Epidermal melanocyte (primary cell): ENCODE measurements around the gene KDM8.

Experiments
- DNase-seq: peaks from one replicate; pipeline ENCODE4 v3.0.0; 2011; ENCODE audit warnings: low spot score; ENCODE audit not compliant: insufficient read length

KDM8 gene

DNA sequence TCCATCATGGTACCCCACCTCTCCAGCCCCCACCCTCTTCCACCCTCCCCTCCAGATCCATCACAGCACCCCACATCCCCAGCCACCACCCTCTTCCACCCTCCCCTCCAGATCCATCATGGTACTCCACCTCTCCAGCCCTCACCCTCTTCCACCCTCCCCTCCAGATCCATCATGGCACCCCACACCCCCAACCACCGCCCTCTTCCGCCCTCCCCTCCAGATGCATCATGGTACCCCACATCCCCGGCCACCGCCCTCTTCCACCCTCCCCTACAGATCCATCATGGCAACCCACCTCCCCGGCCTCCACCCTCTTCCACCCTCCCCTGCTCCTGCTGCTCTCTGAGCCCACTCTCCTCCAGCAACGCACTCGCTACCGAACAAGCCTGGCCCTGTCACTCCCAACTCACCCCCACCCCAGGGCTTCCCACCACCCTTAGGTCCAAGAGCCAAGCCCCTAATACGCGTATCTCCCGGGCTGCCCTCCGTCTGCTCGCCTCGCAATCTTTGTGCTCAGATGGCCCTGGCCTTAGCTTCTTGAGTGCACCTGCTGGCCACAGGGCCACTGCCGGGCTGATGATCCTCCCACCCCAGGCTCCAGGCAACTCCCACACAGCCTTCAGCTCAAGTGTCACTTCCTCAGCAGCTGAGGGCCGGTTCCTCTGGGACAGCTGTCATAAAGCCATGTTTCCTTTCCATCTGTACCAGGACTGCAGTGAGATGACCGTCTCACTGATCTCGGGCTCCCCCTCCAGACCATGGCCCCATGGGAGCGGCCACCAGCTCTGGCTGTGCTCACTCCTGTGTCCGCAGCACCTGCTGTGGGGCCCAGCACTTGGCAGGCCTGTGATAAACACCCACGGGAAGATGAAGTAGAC, 25.5 kb downstream of the KDM8 start:
- no peak for DNase-seq

DNA sequence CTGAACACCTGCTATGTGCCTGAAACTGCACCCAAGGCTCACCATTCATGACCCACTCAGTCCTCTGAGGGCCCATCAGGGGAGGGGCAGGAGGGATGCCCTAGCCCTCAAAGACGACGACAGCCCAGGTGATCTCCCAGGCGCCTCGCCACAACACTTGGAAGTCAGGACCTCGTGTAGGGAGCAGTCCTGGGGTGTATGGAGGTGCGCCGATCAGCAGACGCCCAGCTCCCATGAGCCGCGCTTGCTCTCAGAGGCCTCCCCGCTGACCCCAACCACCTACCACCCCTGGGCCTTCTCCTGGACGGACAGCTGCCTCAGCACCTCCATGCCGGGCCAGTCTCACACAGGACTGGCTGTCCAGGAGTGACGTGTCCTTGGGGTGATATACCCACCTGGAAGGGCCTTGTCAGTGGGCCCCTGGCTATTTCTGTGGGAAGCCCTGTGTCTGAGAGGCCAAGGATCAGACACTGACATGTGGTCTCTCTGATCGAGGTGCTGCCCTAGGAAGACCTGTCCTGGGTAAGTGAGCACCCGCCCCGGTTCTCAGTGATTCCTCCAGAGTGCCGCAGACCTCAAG, 26.7 kb downstream of the KDM8 start:
- no peak for DNase-seq

DNA sequence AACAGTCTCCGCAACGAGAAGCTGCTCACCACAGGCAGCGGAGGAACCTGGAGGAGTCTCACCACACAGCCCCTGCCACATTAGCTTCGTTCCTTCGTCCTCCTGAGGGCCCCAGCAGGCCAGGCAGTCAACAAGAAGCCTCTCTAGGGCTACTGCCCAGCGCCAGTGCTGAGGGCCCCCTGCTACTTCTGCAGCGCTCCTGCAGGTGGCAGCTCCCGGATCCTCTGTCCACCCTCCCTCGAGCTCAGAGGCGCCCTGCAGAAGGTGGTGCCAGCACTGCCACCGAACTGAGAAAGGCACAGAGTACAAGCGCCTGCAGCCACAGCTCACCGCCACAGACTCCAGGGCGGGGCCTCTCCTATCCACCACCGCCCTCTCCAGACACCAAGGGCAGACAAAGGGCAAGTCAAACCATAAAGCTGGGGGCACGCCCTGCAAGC, 27.3 kb downstream of the KDM8 start:
- no peak for DNase-seq

DNA sequence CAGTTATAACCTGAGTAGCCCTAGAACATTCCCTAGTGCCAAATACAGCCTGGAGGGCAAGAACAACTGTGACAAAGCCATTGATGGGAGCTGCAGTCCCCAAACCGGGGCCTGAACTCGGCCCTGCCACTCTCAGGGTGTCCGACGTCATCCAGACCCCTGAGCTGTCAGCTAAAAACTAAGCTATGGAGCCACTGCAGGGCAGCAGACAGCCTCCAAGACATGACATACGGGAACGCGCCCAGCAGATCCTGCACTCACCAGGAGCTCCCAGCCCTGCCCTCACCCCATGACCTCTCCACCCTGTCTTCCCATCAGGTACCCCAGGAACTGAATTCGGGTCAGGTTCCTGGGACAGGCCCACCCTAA, 28.4 kb downstream of the KDM8 start:
- DNase-seq, result no peak

DNA sequence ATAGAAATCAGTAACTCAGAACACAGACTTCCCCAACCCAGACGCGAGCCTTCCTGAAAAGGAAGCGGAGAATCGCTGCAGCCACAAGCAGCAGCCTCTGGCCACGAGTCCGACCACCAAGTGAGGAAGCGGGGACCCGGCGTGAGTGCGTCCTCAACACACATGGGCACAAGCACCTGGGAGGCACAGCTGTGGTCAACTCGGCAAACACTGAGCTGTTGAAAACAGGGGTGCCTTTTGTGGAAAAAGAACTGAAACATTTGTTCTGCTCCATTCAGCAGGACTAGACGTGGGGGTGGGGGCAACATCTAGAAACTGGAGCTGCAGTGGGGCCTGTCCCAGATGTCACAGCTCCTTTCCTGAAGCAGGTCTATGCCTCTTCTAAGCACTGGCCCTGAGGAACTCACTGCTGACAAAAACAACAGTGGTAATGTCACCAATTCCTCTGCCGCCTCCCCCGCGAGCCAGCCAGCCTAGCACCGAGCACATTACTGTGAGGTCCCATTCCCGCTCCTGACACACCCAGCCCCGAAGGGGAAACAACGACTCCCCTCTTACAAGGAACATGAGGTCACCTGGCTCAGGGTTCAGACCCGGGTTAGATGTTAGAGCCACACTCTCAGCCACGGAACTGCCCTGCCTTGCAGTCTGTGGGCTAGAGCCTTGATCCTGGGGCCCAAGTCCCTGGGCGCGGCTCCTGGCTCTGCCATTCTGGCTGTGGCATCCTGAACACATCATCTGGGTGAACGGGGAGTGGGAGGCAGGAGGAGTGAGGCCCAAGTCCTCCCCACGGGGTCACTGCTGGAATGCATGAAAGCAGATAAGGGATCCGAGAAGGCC, 29.0 kb downstream of the KDM8 start:
- DNase-seq, result no peak

DNA sequence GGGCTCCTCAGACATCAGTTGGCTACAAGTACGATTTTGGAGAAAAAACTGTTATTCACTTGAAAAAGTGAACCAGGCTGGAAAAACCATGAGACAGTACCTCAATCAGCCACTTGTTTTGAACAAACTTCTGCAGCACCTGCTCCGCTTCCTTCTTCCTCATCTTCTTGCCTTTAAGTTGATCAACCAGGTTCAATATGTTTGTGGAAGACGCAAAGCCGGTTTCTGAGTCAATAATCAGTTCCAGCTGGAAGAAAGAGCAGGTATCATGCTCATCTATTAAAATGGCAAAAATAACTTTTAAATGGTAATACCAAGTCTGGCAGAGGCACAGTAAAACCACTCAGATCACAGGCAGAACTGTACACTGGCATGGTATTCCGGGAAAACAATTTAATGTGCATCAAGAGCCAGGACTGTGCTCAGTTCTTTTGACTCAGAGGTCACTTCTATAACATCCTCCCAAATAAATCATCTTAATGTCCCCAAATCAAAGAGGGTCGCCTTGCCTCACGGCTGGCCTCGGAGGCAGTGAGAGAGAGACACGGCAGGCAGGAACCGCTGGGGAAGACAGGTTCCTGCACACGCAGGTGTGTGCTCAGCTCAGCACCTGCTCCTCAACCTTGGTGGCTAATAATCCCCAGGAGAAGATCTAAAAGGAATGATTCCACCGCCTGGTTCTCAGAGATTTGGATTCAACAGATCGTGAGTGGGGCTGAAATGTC, 29.7 kb downstream of the KDM8 start:
- no peak for DNase-seq

DNA sequence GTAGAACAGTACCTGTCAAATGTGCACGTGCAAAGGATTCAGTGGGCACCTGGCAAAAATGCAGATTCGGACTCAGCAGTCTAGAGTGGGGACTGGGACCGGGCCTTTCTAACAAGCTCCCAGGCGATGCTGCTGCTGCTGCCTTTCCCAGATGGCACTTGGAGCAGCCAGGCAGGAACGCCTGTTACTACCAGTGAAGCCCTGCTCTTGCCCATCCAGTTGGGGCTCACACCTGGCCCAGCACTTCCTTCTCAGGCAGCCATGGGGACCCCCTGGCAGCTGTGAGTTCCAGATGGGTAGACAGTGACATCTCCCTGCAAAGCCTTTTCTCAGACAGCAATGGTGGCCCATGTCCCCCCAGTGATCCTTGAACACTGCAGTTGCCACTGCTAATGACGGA, 30.4 kb downstream of the KDM8 start:
- DNase-seq, result no peak

DNA sequence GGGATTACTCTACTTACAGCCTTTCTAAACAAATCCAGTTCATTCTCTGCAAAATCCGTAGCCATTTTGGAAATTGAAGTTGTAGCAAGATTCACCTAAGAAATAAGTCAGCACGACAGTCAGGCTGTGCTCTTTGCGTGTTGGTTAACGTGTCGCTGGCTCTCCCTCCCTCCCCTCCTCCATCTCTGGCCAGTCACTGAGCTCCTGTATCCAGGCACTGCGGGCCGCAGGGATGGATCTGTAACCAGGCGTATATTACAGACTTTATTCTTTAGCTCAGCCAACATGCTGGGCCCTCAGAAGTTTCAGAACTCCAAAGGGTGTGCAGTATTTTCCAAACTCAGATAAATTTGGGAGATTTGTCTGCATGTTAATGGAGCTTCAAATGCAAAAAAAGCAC, 30.8 kb downstream of the KDM8 start:
- DNase-seq, result no peak

DNA sequence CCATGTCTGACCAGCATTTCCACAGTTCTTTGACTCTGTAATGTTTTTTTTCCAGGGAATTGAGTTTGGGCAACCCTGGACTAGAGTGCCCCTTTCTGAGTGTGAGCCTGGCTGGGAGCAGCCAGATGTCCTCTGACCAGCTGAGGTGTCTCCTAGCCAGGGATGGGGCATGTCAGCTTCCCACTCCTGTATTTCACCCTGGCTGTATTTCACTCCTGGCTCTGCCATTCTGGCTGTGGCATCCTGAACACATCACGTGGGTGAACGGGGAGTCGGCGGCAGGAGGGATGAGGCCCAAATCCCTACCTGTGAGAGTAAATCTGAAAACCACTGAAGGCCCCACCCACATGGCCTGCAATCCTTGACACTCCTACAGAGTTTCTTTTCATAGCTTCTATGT, 31.3 kb downstream of the KDM8 start:
- no peak for DNase-seq

DNA sequence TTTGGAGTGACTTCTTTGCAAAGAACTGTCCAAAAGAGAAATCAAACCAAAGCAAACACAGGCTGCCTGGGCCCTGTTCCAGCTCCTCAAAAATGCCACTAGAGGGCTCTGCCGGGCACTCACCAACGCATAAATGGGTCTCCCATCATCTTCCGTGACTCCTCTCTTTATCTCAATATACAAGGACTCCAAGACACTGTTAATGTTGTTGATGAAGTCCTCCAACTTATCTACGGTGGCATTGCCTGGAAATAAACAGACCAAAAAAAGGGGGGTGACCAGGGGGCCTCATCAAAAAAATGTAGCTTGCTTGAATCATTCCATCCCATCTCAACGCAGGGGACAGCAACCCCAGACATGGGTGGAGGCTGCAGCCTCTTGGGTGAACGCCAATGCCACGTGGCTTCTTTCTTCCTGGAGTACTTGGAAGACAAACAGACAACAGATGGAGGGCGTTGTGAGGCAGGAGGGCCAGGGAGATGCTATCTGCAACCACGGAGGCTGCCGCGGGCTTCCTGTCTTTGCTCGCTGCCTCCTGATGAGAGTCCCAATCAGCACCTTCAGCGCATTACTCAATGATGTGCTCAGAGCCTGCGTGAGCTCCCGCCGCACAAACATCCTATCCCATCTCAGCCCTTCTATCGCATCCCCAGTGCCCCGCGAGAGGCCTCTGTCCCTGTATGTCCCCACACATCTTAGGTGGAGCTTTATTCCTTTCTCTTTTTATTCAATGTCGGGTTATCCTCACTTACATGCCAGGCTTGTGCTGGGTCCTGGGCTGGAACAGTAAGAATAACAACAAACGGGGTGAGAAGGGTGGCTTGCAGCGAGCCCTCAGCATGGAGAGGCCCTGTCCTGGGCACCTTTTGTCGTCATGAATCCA, 32.0 kb downstream of the KDM8 start:
- peak; percentile 44 for DNase-seq

GRCh38 chr16:27235938-27236245, 32.6 kb downstream of the KDM8 start:
- no peak for DNase-seq

DNA sequence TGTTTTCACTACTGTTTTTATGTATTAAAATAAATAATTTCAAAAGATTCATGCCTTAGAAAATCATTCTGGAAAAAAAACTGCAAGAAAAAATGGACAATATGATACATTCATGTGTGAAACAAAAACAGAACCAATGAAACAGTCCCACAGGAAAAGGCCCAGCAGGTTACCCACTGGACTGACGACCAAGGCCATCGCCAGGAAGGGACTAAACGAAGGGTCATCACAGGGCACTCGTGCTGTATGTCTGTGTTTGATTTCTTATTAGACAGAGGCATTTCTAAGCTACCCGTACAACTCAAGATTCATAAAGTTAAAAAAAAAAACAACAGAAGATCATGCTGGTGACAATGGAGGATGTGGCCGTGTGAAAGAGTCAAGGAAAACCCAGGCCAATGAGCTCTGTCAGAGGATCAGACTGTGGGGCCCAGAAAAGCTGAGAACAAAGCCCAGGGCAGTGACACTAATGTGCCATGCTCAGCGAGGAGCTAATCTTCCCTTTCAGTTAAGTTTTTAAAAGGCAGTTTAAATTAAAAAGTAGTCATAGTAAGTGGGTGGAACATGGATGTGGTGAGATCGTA, 33.4 kb downstream of the KDM8 start:
- DNase-seq, result no peak

- DNase-seq, result no peak
These were observed 34.1 kb downstream of the KDM8 start for GRCh38 chr16:27237219-27238015.

DNA sequence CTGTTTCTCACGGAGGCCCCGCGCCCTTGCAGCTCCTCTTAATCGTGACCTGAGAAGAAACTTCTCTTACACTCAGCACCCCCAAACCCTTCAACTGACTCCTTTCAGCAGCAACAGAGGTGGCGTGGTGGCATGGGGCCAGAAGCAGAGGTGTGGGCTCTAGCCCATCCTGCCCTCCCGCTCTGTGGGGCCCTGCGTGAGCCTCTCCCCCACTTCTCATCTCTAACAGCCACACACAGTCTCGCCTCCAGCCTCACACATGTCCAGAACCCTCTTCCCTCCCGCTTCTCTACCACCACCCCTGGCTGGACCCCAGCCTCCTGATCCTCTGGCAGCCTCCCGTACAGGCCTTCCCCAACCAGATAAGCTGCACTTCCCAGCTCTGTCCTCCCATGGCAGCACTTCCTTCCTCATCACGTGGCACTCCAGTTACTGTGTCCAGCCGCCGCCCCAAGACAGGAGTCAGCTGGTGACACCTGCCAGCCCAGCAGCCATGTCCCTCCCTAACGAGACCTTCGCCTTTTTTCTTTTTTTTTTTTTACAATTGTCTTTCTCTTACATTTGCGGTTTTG, 34.8 kb downstream of the KDM8 start:
- no peak for DNase-seq

GRCh38 chr16:27238591-27238990, 35.3 kb downstream of the KDM8 start:
- no peak for DNase-seq

GRCh38 chr16:27239026-27239425, 35.7 kb downstream of the KDM8 start:
- DNase-seq, result no peak

GRCh38 chr16:27239906-27240655, 36.8 kb downstream of the KDM8 start:
- no peak for DNase-seq

DNA sequence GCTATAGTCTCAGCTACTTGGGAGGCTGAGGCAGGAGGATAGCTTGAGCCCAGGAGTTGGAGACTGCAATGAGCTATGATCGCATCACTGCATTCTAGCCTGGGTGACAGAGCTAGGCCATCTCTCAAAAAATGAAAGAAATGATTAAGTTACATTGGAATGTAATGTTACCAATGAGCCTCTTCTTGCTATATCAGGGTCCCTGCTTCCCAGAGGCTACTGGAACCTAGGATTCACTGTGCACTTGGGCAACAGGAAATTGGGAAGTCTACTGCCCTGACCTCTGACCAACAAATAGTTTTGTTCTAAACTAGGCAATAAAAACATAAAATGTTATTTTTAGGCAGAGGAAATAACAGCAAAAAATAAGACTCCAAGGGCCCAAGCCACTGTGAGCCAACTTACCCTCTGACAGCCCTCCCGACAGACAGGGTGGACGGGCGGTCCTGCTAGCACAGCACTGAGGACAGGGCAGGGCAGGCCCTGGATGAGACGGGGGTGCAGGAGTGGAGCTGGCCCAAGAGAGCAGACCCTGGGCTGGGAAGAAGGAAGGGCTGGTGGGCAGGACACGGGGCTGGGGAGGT, 37.7 kb downstream of the KDM8 start:
- no peak for DNase-seq
